H1 (cell line): Measurements from ENCODE around the gene SPOCK3. TPM values are rescaled to one million over a fixed set of nuclear protein-coding genes. Genes with fewer than 3 reads are reported as not detected.

Source experiments
- CTCF ChIA-PET: fragments of 300-600 bp; sonication (Branson Sonifier 250); formaldehyde crosslinking; loops from one replicate; lab custom pipeline; 2021; ENCODE audit not compliant: partially characterized antibody; lab: Charles Lee
- POLR2A ChIA-PET: fragments of 300-600 bp; sonication (Branson Sonifier 250); formaldehyde crosslinking; loops from one replicate; lab custom pipeline; 2021; ENCODE audit warnings: inconsistent platforms; ENCODE audit not compliant: partially characterized antibody; lab: Charles Lee
- DNase-seq, 2 experiments: peaks; one replicate each; pipeline versions ENCODE4 v3.0.0 to v3.0.0-alpha.2; 2010 to 2022; ENCODE audit warnings: low spot score in 2 of 2, low read depth in 1 of 2, mixed read lengths in 1 of 2
- FAIRE-seq: peaks from 2 replicates; lab custom pipeline; 2011; peaks lifted over from hg19 to GRCh38; lab: Jason Lieb, UNC
- H2AFZ ChIP-seq: 2 replicates; pipeline ENCODE4 v1.8.1; 2012; ENCODE audit warnings: low read length, inconsistent platforms
- H2AK5ac ChIP-seq: 2 replicates; pipeline ENCODE4 v1.6.1; 2013; ENCODE audit warnings: low read depth, low read length
- H2BK120ac ChIP-seq: replicated peaks from 2 replicates; pipeline ENCODE3; 2013; ENCODE audit warnings: low read depth, low read length, inconsistent platforms
- H2BK12ac ChIP-seq: 2 replicates; pipeline ENCODE4 v1.6.1; 2013; ENCODE audit warnings: low read depth, low read length
- H2BK15ac ChIP-seq: 2 replicates; pipeline ENCODE4 v1.6.1; 2013; ENCODE audit warnings: low read length
- H2BK20ac ChIP-seq: 2 replicates; pipeline ENCODE4 v1.6.1; 2013; ENCODE audit warnings: low read length
- H2BK5ac ChIP-seq: 2 replicates; pipeline ENCODE4 v1.6.1; 2013; ENCODE audit warnings: low read depth, low read length
- H3K14ac ChIP-seq: 2 replicates; pipeline ENCODE4 v1.6.1; 2013; ENCODE audit warnings: inconsistent platforms; ENCODE audit not compliant: insufficient read length
- H3K18ac ChIP-seq: 2 replicates; pipeline ENCODE4 v1.6.1; 2013; ENCODE audit warnings: low read length; ENCODE audit errors: extremely low read depth
- H3K23ac ChIP-seq: 2 replicates; pipeline ENCODE4 v1.6.1; 2013; ENCODE audit warnings: inconsistent platforms; ENCODE audit not compliant: insufficient read length
- H3K23me2 ChIP-seq: 2 replicates; pipeline ENCODE4 v1.6.1; 2013; ENCODE audit warnings: low read depth, low read length
- H3K27ac ChIP-seq: 2 replicates; pipeline ENCODE4 v1.6.1; 2011; ENCODE audit warnings: low read depth, low read length, inconsistent platforms
- H3K27me3 ChIP-seq, 4 experiments: replicated peaks in 1 of 4; 1 replicate in 1 of 4; 2 replicates in 3 of 4; pipeline versions ENCODE4 v1.6.1 to v1.8.1; 2011 to 2013; ENCODE audit warnings: low read length in 3 of 4, mild to moderate bottlenecking in 3 of 4, inconsistent platforms in 2 of 4, mixed read lengths in 2 of 4, moderate library complexity in 1 of 4; ENCODE audit not compliant: control insufficient read depth in 3 of 4, insufficient read depth in 3 of 4; ENCODE audit errors: extremely low read depth in 1 of 4
- H3K36me3 ChIP-seq, 4 experiments: 2 replicates each; pipeline versions ENCODE4 v1.6.1 to v1.8.1; 2011 to 2013; ENCODE audit warnings: mild to moderate bottlenecking in 4 of 4, low read length in 3 of 4, moderate library complexity in 2 of 4, control low read depth in 1 of 4, inconsistent platforms in 1 of 4; ENCODE audit not compliant: insufficient read depth in 4 of 4, control insufficient read depth in 2 of 4
- H3K4ac ChIP-seq: replicated peaks from 2 replicates; pipeline ENCODE3; 2013; ENCODE audit warnings: low read length, low read depth, mixed read lengths, inconsistent platforms; ENCODE audit not compliant: insufficient read length
- H3K4me1 ChIP-seq, 4 experiments: replicated peaks in 1 of 4; 1 replicate in 1 of 4; 2 replicates in 3 of 4; pipeline versions ENCODE4 v1.6.1 to v1.8.1; 2011 to 2013; ENCODE audit warnings: low read length in 3 of 4, inconsistent platforms in 2 of 4, mixed read lengths in 1 of 4; ENCODE audit not compliant: insufficient read depth in 4 of 4, control insufficient read depth in 3 of 4
- H3K4me2 ChIP-seq, 2 experiments: 2 replicates each; pipeline versions ENCODE4 v1.6.1 to v1.8.1; 2011 to 2013; ENCODE audit warnings: low read depth in 2 of 2, low read length in 2 of 2, control low read depth in 1 of 2, inconsistent platforms in 1 of 2, mild to moderate bottlenecking in 1 of 2; ENCODE audit not compliant: insufficient read depth in 1 of 2
- H3K4me3 ChIP-seq, 4 experiments: fragments of 200-600, 300-600 bp in 1 of 4; sonication (generic), shearing (Covaris generic), sonication (Bioruptor Twin) in 1 of 4; 2 replicates each; pipeline versions ENCODE4 v1.5.1 to v1.8.1; 2011 to 2016; ENCODE audit warnings: low read length in 4 of 4, low read depth in 3 of 4, control low read depth in 2 of 4, inconsistent platforms in 2 of 4, mild to moderate bottlenecking in 2 of 4, mixed read lengths in 1 of 4, moderate library complexity in 1 of 4; ENCODE audit not compliant: insufficient read depth in 2 of 4; ENCODE audit errors: extremely low read depth in 1 of 4
- H3K56ac ChIP-seq: replicated peaks from 2 replicates; pipeline ENCODE3; 2013; ENCODE audit warnings: low read depth, mild to moderate bottlenecking, mixed read lengths, low read length, inconsistent platforms; ENCODE audit not compliant: insufficient read length
- H3K79me1 ChIP-seq: 2 replicates; pipeline ENCODE4 v1.6.1; 2013; ENCODE audit warnings: low read depth, low read length, control low read depth
- H3K79me2 ChIP-seq, 2 experiments: 2 replicates each; pipeline versions ENCODE4 v1.6.1 to v1.8.1; 2012 to 2013; ENCODE audit warnings: low read length in 2 of 2, mild to moderate bottlenecking in 2 of 2, inconsistent platforms in 1 of 2; ENCODE audit not compliant: insufficient read depth in 2 of 2, control insufficient read depth in 1 of 2
- H3K9ac ChIP-seq, 4 experiments: replicated peaks in 1 of 4; 1 replicate in 1 of 4; 2 replicates in 3 of 4; pipeline versions ENCODE4 v1.6.1 to v1.8.1; 2011 to 2013; ENCODE audit warnings: low read depth in 3 of 4, low read length in 3 of 4, control low read depth in 2 of 4, mild to moderate bottlenecking in 2 of 4, moderate library complexity in 2 of 4, inconsistent platforms in 1 of 4; ENCODE audit errors: extremely low read depth in 1 of 4
- H3K9me3 ChIP-seq, 2 experiments: 2 replicates each; pipeline versions ENCODE4 v1.6.1 to v1.8.1; 2012 to 2013; ENCODE audit warnings: mild to moderate bottlenecking in 2 of 2, moderate library complexity in 2 of 2, control low read depth in 1 of 2, inconsistent platforms in 1 of 2, low read depth in 1 of 2, low read length in 1 of 2, mixed read lengths in 1 of 2; ENCODE audit not compliant: insufficient read depth in 2 of 2
- H4K20me1 ChIP-seq, 2 experiments: replicated peaks in 1 of 2; 2 replicates each; pipeline versions ENCODE3 to v1.8.1; 2011 to 2013; ENCODE audit warnings: inconsistent platforms in 2 of 2, low read length in 2 of 2, mild to moderate bottlenecking in 1 of 2; ENCODE audit not compliant: insufficient read depth in 2 of 2, control insufficient read depth in 1 of 2
- H4K5ac ChIP-seq: 2 replicates; pipeline ENCODE4 v1.6.1; 2013; ENCODE audit warnings: low read length, low read depth, mixed read lengths, inconsistent platforms; ENCODE audit not compliant: insufficient read length
- H4K8ac ChIP-seq: 2 replicates; pipeline ENCODE4 v1.8.0; 2013; ENCODE audit warnings: mild to moderate bottlenecking, moderate library complexity, low read length, inconsistent platforms; ENCODE audit not compliant: insufficient read depth; ENCODE audit errors: extremely low read depth
- H4K91ac ChIP-seq: replicated peaks from 2 replicates; pipeline ENCODE3; 2013; ENCODE audit warnings: low read length, mixed read lengths, inconsistent platforms; ENCODE audit not compliant: insufficient read length
- CHD2 ChIP-seq: IDR thresholded peaks from 2 replicates; pipeline ENCODE4 v1.6.1; 2012; ENCODE audit warnings: low read length, improper control_type of control experiment
- RNF2 ChIP-seq: fragments of 200-900, 300-1000 bp; sonication (generic); IDR thresholded peaks from 2 replicates; pipeline ENCODE4 v1.7.1; 2016; ENCODE audit warnings: borderline replicate concordance, low read depth, mild to moderate bottlenecking, antibody characterized with exemption, low read length; ENCODE audit not compliant: poor library complexity, severe bottlenecking; ENCODE audit errors: missing control alignments
- SIRT6 ChIP-seq: IDR thresholded peaks from one replicate; pipeline ENCODE4 v1.7.1; 2012; ENCODE audit warnings: low read length, inconsistent platforms
- SP4 ChIP-seq: IDR thresholded peaks from 2 replicates; pipeline ENCODE4 v1.6.1; 2012; ENCODE audit warnings: low read length, inconsistent platforms
- TEAD4 ChIP-seq: IDR thresholded peaks from 2 replicates; pipeline ENCODE4 v1.6.1; 2012; ENCODE audit warnings: low read depth, low read length, inconsistent platforms, mixed read lengths
- YY1 ChIP-seq: IDR thresholded peaks from 2 replicates; pipeline ENCODE4 v1.6.1; 2011; ENCODE audit warnings: low read depth, mild to moderate bottlenecking, low read length
- WGBS, 2 experiments: shearing (Covaris generic) in 1 of 2; methylation state at CpG; one replicate each; pipeline versions ENCODE4 v1.1.6 to v1.1.7; 2013 to 2015; ENCODE audit warnings: low lambda C conversion rate in 2 of 2, mixed read lengths in 2 of 2, inconsistent platforms in 1 of 2, low coverage in 1 of 2, missing lambda C conversion rate in 1 of 2; ENCODE audit not compliant: insufficient replicate concordance in 2 of 2, insufficient coverage in 1 of 2, insufficient read length in 1 of 2; ENCODE audit errors: extremely low coverage in 1 of 2, missing lambda C conversion rate in 1 of 2; 5-methylcytosine and 5-hydroxymethylcytosine counted together
- polyA plus RNA-seq, 7 experiments: library from polyadenylated mRNA; depleted of rRNA in 3 of 7; stranded (reverse) in 5 of 7; unstranded in 2 of 7; fragments of >200 nt in 5 of 7; fragments of 200-250 nt in 2 of 7; gene quantifications; 1 replicate in 5 of 7; 2 replicates in 1 of 7; 4 replicates in 1 of 7; pipeline versions ENCODE4 v1.2.1 to v1.2.3, GENCODE V29; 2011 to 2013; ENCODE audit warnings: missing spikeins in 2 of 7, mixed read lengths in 2 of 7
- total RNA-seq: library from RNA; stranded (reverse); fragmentation: NEBNext Ultra II Directional; extraction: Animal tissue kit (Norgen Biotek cat#: 25700); gene quantifications from 2 replicates; pipeline ENCODE4 v1.2.1, GENCODE V29; 2021

Gene SPOCK3
- total and polyA plus RNA-seq, 2 of the 8 experiments (the other 6 are each of a cell fraction or from before 2014, with no cell fraction given) = 0.14 to 0.60 TPM

DNA sequence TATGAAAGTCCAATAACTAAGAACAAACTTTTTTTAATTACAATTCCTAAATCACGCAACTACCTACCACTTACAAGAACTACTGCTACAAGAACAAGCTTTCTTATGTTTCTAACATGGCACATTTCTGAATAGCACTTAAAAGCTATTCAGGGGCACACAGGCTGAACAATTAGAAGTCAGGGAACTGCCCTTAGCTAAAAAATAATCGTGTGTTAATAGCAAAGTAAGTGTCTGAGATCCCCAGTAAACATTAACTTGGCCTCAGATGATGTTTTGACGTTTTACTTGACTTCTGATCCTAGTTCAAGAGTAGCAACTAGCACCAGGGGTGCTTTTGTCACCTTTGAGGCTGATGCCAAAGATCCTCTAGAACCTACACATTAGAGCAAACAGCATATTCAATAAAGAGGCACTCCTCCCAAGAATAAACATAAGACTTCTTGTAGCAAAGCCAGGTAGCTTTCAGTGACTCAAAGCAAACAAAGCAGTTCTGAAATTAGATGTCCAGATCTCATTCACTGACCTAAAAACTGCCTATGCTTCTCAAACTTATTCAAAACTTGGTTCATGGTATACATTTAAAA lies 16.2 kb downstream of the SPOCK3 start:
- H3K18ac ChIP-seq = no peak overlapping the region
- H3K79me2 ChIP-seq = no peaks in the 10 kb centered on the region
- H4K91ac ChIP-seq = no peak overlapping the region
- no peak overlapping the region for H2BK15ac ChIP-seq
- no peaks in the 10 kb centered on the region for H4K20me1 ChIP-seq
- no peak overlapping the region for H4K5ac ChIP-seq
- no peak overlapping the region for H3K56ac ChIP-seq
- H3K4me2 ChIP-seq = no peak overlapping the region
- H3K23me2 ChIP-seq = no peaks in the 10 kb centered on the region
- no peak overlapping the region for H2AK5ac ChIP-seq
- ChIA-PET CTCF (no interaction called here), POLR2A (no interaction called here)
- H3K27ac ChIP-seq = no peak overlapping the region
- H3K27me3 ChIP-seq = no peaks in the 10 kb centered on the region
- H3K9me3 ChIP-seq = no peaks in the 10 kb centered on the region
- H3K14ac ChIP-seq = no peak overlapping the region
- no peak overlapping the region for H2BK12ac ChIP-seq
- DNase-seq = no peak
- no peak overlapping the region for H4K8ac ChIP-seq
- no peak overlapping the region for H3K4ac ChIP-seq
- H3K23ac ChIP-seq = no peak overlapping the region
- no peaks in the 10 kb centered on the region for H3K36me3 ChIP-seq
- H2AFZ ChIP-seq = no peak overlapping the region
- H2BK5ac ChIP-seq = no peak overlapping the region
- no peak for FAIRE-seq
- no peaks in the 10 kb centered on the region; a peak in 1 of 7 replicates for H3K4me1 ChIP-seq
- no peak overlapping the region for H2BK120ac ChIP-seq
- no peak overlapping the region for H2BK20ac ChIP-seq
- H3K4me3 ChIP-seq = no peak overlapping the region
- TF ChIP-seq YY1 = no peak
- no peak for TF ChIP-seq RNF2
- no peak for TF ChIP-seq SP4
- TF ChIP-seq SIRT6 = no peak
- no peak for TF ChIP-seq CHD2
- TF ChIP-seq TEAD4 = no peak
- no peak overlapping the region for H3K9ac ChIP-seq
- WGBS, 2 experiments = 84% methylated on average over 3 of the region's 3 CpGs; no CpG with 5 or more reads in 1 of the 2 experiments
- H3K79me1 ChIP-seq = no peaks in the 10 kb centered on the region
